ENCODE measurements around the gene KIR2DL3. TPM values are rescaled to one million over a fixed set of nuclear protein-coding genes. Genes with fewer than 3 reads are reported as not detected.
"Not testable (repeated sequence)": the region's sequence is repeated elsewhere in the genome, so short reads cannot be mapped to it uniquely, and the experiment has no call there.

The KIR2DL3 gene
- total RNA-seq, 1 experiment from 2014 or later, result not detected

DNA sequence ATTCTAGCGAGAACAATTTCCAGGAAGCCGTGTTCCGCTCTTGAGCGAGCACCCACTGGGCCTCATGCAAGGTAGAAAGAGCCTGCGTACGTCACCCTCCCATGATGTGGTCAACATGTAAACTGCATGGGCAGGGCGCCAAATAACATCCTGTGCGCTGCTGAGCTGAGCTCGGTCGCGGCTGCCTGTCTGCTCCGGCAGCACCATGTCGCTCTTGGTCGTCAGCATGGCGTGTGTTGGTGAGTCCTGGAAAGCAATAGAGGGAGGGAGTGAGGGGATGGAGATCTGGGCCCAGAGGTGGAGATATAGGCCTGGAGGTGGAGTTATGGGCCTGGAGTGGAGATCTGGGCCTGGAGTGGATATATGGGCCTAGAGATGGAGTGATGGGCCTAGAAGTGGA is 31.3 kb downstream of the KIR2DL3 start, which contains the start of gene KIR2DL1:
Gene KIR2DL1 (plus strand): TSS at position 148 of the 400 bp plus-strand sequence. CDS start 58 bp downstream, at position 206.
- not testable (repeated sequence) for H3K36me3 ChIP-seq (replicated peaks; ENCODE audit: control insufficient read depth, insufficient read depth, low read length); H3K4me3 ChIP-seq (ENCODE audit: insufficient read depth, low read depth, low read length); DNase-seq; H3K27me3 ChIP-seq (ENCODE audit: control insufficient read depth, insufficient read depth, low read length)

- H3K4me3 ChIP-seq (ENCODE audit: insufficient read depth, low read depth, low read length); H3K36me3 ChIP-seq (replicated peaks; ENCODE audit: control insufficient read depth, insufficient read depth, low read length); DNase-seq; H3K27me3 ChIP-seq (ENCODE audit: control insufficient read depth, insufficient read depth, low read length): not testable (repeated sequence)
Measured at GRCh38 chr19:54770511-54770910, 32.2 kb downstream of the KIR2DL3 start.

GRCh38 chr19:54771018-54771960 is 33.0 kb downstream of the KIR2DL3 start:
- not testable (repeated sequence) for H3K4me3 ChIP-seq (ENCODE audit: insufficient read depth, low read depth, low read length); H3K36me3 ChIP-seq (replicated peaks; ENCODE audit: control insufficient read depth, insufficient read depth, low read length); H3K27me3 ChIP-seq (ENCODE audit: control insufficient read depth, insufficient read depth, low read length); DNase-seq

DNA sequence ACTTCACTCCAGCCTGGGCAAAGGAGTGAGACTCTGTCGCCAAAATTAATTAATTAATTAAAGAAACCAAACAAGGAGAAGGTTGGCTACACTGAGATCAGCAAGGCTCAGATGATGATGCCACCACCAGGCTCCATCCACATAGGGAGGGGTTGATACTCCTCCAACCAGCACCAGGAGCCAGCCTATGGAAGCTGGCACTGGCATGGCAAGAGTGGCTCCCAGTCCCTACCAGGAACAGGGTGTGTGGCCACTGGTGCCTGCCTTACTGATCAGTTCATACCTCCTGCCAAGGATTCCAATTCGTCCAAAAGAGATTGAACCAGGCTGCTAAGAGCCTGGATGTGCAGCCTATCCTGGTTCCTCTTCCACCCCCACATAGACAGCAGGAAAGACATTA is 34.4 kb downstream of the KIR2DL3 start:
- not testable (repeated sequence) for H3K36me3 ChIP-seq (replicated peaks; ENCODE audit: control insufficient read depth, insufficient read depth, low read length); DNase-seq; H3K4me3 ChIP-seq (ENCODE audit: insufficient read depth, low read depth, low read length); H3K27me3 ChIP-seq (ENCODE audit: control insufficient read depth, insufficient read depth, low read length)

- H3K27me3 ChIP-seq (ENCODE audit: control insufficient read depth, insufficient read depth, low read length); H3K4me3 ChIP-seq (ENCODE audit: insufficient read depth, low read depth, low read length); H3K36me3 ChIP-seq (replicated peaks; ENCODE audit: control insufficient read depth, insufficient read depth, low read length); DNase-seq: not testable (repeated sequence)
Measured at GRCh38 chr19:54775095-54775815, 36.9 kb downstream of the KIR2DL3 start.

- H3K4me3 ChIP-seq (ENCODE audit: insufficient read depth, low read depth, low read length); H3K36me3 ChIP-seq (replicated peaks; ENCODE audit: control insufficient read depth, insufficient read depth, low read length); H3K27me3 ChIP-seq (ENCODE audit: control insufficient read depth, insufficient read depth, low read length); DNase-seq: not testable (repeated sequence)
Measured at GRCh38 chr19:54775830-54776229, 37.5 kb downstream of the KIR2DL3 start.

- H3K27me3 ChIP-seq (ENCODE audit: control insufficient read depth, insufficient read depth, low read length); DNase-seq; H3K4me3 ChIP-seq (ENCODE audit: insufficient read depth, low read depth, low read length); H3K36me3 ChIP-seq (replicated peaks; ENCODE audit: control insufficient read depth, insufficient read depth, low read length): not testable (repeated sequence)
Measured at GRCh38 chr19:54777851-54778250, 39.5 kb downstream of the KIR2DL3 start.

GRCh38 chr19:54778896-54779295 is 40.6 kb downstream of the KIR2DL3 start:
- H3K4me3 ChIP-seq (ENCODE audit: insufficient read depth, low read depth, low read length); DNase-seq; H3K36me3 ChIP-seq (replicated peaks; ENCODE audit: control insufficient read depth, insufficient read depth, low read length): not testable (repeated sequence)

DNA sequence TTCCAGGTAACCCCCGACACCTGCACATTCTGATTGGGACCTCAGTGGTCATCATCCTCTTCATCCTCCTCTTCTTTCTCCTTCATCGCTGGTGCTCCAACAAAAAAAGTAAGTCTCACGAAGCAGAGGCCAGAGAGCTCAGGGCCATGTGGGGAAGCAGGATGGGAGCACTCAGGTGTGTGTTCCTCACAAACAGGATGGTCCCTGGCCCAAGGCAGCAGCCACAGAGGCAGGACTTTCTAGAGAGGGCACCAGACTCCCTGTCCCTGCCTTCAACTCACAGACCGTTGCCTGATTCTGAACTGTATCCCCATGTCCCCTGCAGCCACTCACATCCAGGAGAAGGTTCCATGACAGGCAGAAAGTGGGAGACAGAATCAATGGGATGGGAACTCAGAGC is 44.6 kb downstream of the KIR2DL3 start:
- H3K4me3 ChIP-seq (ENCODE audit: insufficient read depth, low read depth, low read length); DNase-seq; H3K27me3 ChIP-seq (ENCODE audit: control insufficient read depth, insufficient read depth, low read length); H3K36me3 ChIP-seq (replicated peaks; ENCODE audit: control insufficient read depth, insufficient read depth, low read length): not testable (repeated sequence)

More at GRCh38 chr19:54778896-54779295, 40.6 kb downstream of the KIR2DL3 start:
- not testable (repeated sequence) for H3K27me3 ChIP-seq (ENCODE audit: control insufficient read depth, insufficient read depth, low read length)

- H3K27me3 ChIP-seq (ENCODE audit: control insufficient read depth, insufficient read depth, low read length); H3K36me3 ChIP-seq (replicated peaks; ENCODE audit: control insufficient read depth, insufficient read depth, low read length); DNase-seq; H3K4me3 ChIP-seq (ENCODE audit: insufficient read depth, low read depth, low read length): not testable (repeated sequence)
Measured at GRCh38 chr19:54786091-54786723, 47.9 kb downstream of the KIR2DL3 start.

GRCh38 chr19:54788154-54788553 is 49.8 kb downstream of the KIR2DL3 start:
- H3K36me3 ChIP-seq (replicated peaks; ENCODE audit: control insufficient read depth, insufficient read depth, low read length); H3K4me3 ChIP-seq (ENCODE audit: insufficient read depth, low read depth, low read length); DNase-seq; H3K27me3 ChIP-seq (ENCODE audit: control insufficient read depth, insufficient read depth, low read length): not testable (repeated sequence)

GRCh38 chr19:54790711-54791110 is 52.4 kb downstream of the KIR2DL3 start:
- no peaks in the 10 kb centered on the region for H3K27me3 ChIP-seq (ENCODE audit: control insufficient read depth, insufficient read depth, low read length)
- no peak for DNase-seq
- H3K36me3 ChIP-seq (replicated peaks; ENCODE audit: control insufficient read depth, insufficient read depth, low read length), result no peaks in the 10 kb centered on the region
- H3K4me3 ChIP-seq (ENCODE audit: insufficient read depth, low read depth, low read length), result no peak overlapping the region

- no peaks in the 10 kb centered on the region for H3K27me3 ChIP-seq (ENCODE audit: control insufficient read depth, insufficient read depth, low read length)
- DNase-seq, result no peak
- H3K36me3 ChIP-seq (replicated peaks; ENCODE audit: control insufficient read depth, insufficient read depth, low read length), result no peaks in the 10 kb centered on the region
- H3K4me3 ChIP-seq (ENCODE audit: insufficient read depth, low read depth, low read length), result no peak overlapping the region
Measured at GRCh38 chr19:54791476-54791875, 53.2 kb downstream of the KIR2DL3 start.

- Histone ChIP-seq H3K27me3 (ENCODE audit: control insufficient read depth, insufficient read depth, low read length) (no peaks in the 10 kb centered on the region), H3K36me3 (replicated peaks; ENCODE audit: control insufficient read depth, insufficient read depth, low read length) (no peaks in the 10 kb centered on the region), H3K4me3 (ENCODE audit: insufficient read depth, low read depth, low read length) (no peak overlapping the region)
- DNase-seq, result no peak
Measured at GRCh38 chr19:54792814-54793213, 54.5 kb downstream of the KIR2DL3 start.

Data from H7 (cell line).